Glomerular visceral epithelial cell (primary cell): Measurements from ENCODE around the gene CFAP99.
A peak's percentile ranks its signal among the peaks of the same experiment; 100 is the strongest.
"Not testable (repeated sequence)": the region's sequence is repeated elsewhere in the genome, so short reads cannot be mapped to it uniquely, and the experiment has no call there.

ENCODE experiments used
- DNase-seq: peaks from one replicate; pipeline ENCODE4 v3.0.0-alpha.2; 2016; ENCODE audit errors: extremely low spot score

CFAP99 gene

GRCh38 chr4:2418650-2419571 is at the start of gene CFAP99:
Gene CFAP99, plus strand, starts transcription at chr4:2418955.
- peak; percentile 94 for DNase-seq

- no peak for DNase-seq
These were observed 48.0 kb upstream of the CFAP99 start for GRCh38 chr4:2370597-2371320.

DNA sequence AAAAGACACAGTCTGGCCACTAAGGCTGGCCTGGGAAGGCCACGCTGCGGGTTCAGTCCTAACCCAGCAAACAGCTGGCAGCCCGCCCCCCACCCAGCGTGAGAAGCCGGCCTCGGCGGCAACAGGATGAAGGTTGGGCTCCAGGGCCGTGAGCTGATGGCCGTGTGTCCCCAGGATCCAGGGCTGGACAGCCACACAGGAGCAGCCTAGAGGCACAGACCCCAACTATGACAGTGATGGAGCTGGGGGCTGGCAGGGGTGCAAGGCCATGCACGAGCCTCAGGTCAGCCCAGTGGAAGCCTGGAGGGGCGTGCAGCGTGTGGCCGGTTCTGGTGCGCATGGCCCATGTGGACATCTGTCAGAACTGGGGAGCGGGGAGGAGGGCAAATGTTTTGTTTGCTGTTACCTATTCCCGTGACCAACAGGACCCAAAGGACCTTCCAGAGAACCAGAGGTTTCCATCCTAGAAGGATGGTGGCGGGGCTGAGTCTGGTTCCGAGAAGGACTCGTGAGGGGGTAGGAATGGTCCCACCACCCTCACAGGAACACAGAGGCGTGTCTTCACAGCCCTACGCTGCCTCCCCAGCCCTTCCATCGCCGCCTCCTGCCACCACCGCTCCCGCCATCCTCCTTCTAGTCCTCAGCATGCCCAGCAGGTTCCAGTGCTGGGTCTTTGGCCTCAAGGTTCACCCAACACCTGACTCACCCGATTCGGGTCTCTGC is 46.8 kb upstream of the CFAP99 start:
- DNase-seq, result no peak

DNA sequence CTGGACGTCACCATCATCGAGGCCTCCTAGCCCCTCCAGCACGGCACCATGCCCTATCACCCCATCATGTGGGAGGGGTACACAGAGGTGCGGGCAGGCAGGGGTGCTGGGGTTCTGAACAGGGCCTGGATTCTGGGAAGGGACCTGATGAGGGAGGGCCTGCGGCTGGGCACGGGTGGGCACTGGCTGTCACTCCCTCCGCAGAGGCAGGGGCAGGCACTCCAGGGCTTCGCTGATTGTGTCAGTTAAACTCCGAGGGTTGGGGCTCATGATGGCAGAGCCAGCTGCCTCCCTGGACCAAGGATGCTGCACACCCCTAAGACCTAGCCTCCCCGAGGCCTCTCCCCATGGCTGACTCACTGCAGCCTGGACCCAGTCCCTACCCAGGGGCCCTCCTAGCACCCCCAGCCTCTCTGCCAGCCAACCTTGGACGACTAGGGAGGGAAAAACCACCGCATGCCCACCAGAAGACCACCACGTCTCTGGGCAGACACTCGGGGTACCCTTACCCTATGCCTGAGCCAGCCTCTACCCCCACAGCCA is 46.2 kb upstream of the CFAP99 start:
- DNase-seq, result no peak

GRCh38 chr4:2373532-2373931 is 45.2 kb upstream of the CFAP99 start:
- no peak for DNase-seq

DNA sequence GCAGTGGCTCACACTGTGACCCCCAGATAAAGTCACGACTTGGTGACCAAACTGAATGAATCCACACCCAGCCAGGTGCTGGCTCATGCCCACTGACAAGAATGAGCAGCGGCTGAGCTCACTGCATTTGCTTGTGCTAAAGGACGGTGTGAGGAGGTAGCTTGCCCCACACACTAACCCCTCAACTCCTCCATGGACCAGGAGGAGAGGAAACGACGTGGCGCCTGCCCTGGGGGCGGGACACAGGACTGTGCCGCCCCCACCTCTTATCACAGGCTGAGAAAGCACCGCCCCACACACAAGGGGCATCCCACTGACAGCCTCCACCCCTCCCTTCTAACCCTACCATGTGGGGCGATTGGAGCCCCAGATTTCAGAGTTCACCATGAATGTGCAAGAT is 43.3 kb upstream of the CFAP99 start:
- DNase-seq, result no peak

- DNase-seq, result no peak
These were observed 41.5 kb upstream of the CFAP99 start for GRCh38 chr4:2377241-2377640.

DNA sequence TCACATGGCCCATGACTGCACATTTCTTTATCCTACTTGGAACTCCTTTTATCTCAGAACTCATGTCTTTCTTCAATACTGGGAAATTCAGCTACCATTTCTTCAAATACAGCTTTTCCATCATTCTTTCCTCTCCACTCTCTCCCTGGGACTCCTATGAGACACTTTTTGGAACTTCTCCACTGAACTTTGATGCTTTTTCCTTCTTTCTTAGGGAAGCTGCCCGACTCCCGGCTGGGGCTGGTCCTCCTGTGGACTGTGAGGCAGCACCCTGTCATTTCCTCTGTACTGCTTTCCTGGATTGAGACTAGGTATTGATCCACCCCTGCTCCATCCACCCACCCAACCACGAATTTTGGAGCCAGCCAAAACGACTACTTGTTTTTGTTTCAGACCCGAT is 40.4 kb upstream of the CFAP99 start:
- DNase-seq, result no peak

- no peak for DNase-seq
These were observed 39.9 kb upstream of the CFAP99 start for GRCh38 chr4:2378898-2379297.

DNA sequence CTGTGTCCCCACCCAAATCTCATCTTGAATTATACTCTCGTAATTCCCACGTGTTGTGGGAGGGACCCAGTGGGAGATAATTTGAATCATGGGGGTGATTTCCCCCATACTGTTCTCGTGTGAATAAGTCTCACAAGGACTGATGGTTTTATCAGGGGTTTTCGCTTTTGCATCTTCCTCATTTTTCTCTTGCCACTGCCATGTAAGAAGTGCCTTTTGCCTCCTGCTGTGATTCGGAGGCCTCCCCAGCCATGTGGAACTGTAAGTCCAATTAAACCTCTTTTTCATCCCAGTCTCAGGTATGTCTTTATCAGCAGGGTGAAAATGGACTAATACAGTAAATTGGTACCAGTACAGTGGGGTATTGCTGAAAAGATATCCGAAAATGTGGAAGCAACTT is 38.2 kb upstream of the CFAP99 start:
- not testable (repeated sequence) for DNase-seq

DNA sequence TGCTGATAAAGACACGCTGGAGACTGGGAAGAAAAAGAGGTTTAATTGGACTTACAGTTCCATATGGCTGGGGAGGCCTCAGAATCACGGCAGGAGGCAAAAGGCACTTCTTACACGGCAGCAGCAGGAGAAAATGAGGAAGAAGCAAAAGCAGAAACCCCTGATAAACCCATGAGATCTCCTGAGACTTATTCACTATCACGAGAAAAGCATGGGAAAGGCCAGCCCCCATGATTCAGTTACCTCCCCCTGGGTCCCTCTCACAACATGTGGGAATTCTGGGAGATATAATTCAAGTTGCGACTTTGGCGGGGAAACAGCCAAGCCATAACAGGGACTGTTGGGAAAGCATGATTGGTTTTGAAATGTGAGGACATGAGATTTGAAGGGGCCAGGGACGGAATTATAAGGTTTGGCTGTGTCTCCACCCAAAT is 36.0 kb upstream of the CFAP99 start:
- not testable (repeated sequence) for DNase-seq

GRCh38 chr4:2383220-2383631 is 35.5 kb upstream of the CFAP99 start:
- not testable (repeated sequence) for DNase-seq

DNA sequence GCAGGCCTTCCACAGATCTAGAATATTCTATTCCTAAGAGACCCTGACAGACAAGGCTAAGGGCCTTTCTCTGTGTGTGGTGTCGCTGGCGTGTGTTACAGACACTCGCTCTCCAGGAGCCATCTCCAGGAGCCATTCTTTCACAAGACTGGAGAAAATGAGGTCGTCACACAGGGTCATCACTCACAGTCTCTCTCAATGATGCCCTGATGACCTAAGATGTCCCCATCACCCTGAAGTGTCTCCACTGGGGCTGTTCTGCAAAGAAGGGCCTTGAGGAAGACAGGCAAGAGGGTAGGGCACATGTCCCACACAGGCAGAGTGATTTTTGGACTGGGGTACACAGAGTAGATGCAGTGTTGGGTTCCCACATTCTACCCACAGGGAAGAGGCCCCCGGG is 35.0 kb upstream of the CFAP99 start:
- DNase-seq, result no peak

DNA sequence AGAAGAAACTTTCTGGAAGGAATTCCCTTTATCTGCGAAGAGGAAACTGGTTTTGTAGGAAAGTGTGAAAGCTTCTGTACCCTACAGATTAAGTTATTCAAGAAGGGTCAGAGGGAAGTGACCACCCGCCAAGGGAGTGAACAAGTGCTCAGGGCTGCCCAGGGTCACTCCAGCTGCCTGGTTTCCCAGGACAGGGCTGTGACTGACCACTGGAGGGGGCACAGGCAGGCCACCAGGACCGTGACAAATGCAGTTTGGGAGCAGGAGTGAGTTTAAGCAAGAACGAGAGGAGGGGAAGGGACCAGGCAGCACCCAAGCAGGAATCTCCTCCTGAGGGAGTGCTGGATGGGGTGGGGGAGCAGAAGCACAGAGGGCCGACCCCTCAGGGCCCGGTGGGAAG is 34.5 kb upstream of the CFAP99 start:
- no peak for DNase-seq

- DNase-seq, result no peak
These were observed 33.2 kb upstream of the CFAP99 start for GRCh38 chr4:2385516-2385915.

GRCh38 chr4:2386717-2387116 is 32.0 kb upstream of the CFAP99 start:
- DNase-seq, result no peak

DNA sequence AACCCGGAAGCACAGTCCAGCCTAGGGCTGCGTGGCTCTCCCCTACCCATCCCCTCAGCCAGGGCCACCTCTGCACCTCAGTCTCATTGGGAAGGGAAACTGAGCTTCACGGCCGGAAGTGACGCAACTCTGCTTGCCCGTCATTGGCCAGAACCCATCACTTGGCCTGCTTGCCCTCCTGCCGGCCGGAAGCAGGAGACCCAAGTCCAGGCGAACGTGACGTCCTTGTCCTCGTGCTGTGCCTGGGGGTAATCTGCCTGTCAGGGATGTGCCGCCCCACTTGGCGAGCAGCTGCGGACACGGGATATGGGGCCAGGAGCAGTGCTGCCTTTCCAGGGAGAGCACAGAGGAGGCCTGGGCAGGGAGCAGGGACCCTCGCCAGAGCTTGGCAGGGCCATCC is 31.5 kb upstream of the CFAP99 start:
- no peak for DNase-seq

- DNase-seq, result no peak
These were observed 30.9 kb upstream of the CFAP99 start for GRCh38 chr4:2387829-2388228.

GRCh38 chr4:2388429-2389182 is 30.1 kb upstream of the CFAP99 start:
- no peak for DNase-seq

- DNase-seq, result no peak
These were observed 29.1 kb upstream of the CFAP99 start for GRCh38 chr4:2389691-2390090.

- DNase-seq, result peak; percentile 48
These were observed 28.6 kb upstream of the CFAP99 start for GRCh38 chr4:2390146-2390545.
